ENCODE measurements around the gene COL4A1. TPM values are rescaled to one million over a fixed set of nuclear protein-coding genes. Genes with fewer than 3 reads are reported as not detected.

Gene COL4A1
- total RNA-seq, 1 experiment from 2014 or later, result 0.12 TPM

GRCh38 chr13:110126391-110126961 lies 180.5 kb downstream of the COL4A1 start:
- DNase-seq, result no peak
- Mint-ChIP-seq H3K9me3 (ENCODE audit: low read depth, unreplicated experiment) (no peaks in the 10 kb centered on the region), H3K27ac (ENCODE audit: unreplicated experiment) (no peak overlapping the region), H3K36me3 (ENCODE audit: insufficient read depth, unreplicated experiment) (no peaks in the 10 kb centered on the region), H3K4me3 (ENCODE audit: low read depth, unreplicated experiment) (no peak overlapping the region), H3K27me3 (ENCODE audit: unreplicated experiment) (no peaks in the 10 kb centered on the region), H3K4me1 (ENCODE audit: low read depth, unreplicated experiment) (peaks cover 8% of the 10 kb centered on the region)
- CTCF ChIA-PET, result no interaction called here
- TF ChIP-seq CTCF (IDR thresholded peaks at IDR 0.05; ENCODE audit: unreplicated experiment), result no peak
- BruUV-seq (replicated peaks), result no TSS peak
- intact Hi-C loops (cut with micrococcal nuclease; ENCODE audit: unreplicated experiment), result no loop called here

- CTCF ChIA-PET, result no interaction called here
- H3K9me3 Mint-ChIP-seq (ENCODE audit: low read depth, unreplicated experiment), result no peaks in the 10 kb centered on the region
- intact Hi-C loops (cut with micrococcal nuclease; ENCODE audit: unreplicated experiment), result no loop called here
- no TSS peak for BruUV-seq (replicated peaks)
- peaks cover 8% of the 10 kb centered on the region for H3K4me1 Mint-ChIP-seq (ENCODE audit: low read depth, unreplicated experiment)
- no peaks in the 10 kb centered on the region for H3K27me3 Mint-ChIP-seq (ENCODE audit: unreplicated experiment)
- no peak for TF ChIP-seq CTCF (IDR thresholded peaks at IDR 0.05; ENCODE audit: unreplicated experiment)
- no peak overlapping the region for H3K27ac Mint-ChIP-seq (ENCODE audit: unreplicated experiment)
- DNase-seq, result no peak
- H3K36me3 Mint-ChIP-seq (ENCODE audit: insufficient read depth, unreplicated experiment), result no peaks in the 10 kb centered on the region
- no peak overlapping the region for H3K4me3 Mint-ChIP-seq (ENCODE audit: low read depth, unreplicated experiment)
These were observed 181.2 kb downstream of the COL4A1 start for GRCh38 chr13:110125613-110126272.

- no TSS peak for BruUV-seq (replicated peaks)
- TF ChIP-seq CTCF (IDR thresholded peaks at IDR 0.05; ENCODE audit: unreplicated experiment), result no peak
- intact Hi-C loops (cut with micrococcal nuclease; ENCODE audit: unreplicated experiment), result no loop called here
- Mint-ChIP-seq H3K4me3 (ENCODE audit: low read depth, unreplicated experiment) (no peak overlapping the region), H3K27me3 (ENCODE audit: unreplicated experiment) (no peaks in the 10 kb centered on the region), H3K27ac (ENCODE audit: unreplicated experiment) (no peak overlapping the region), H3K9me3 (ENCODE audit: low read depth, unreplicated experiment) (no peaks in the 10 kb centered on the region), H3K4me1 (ENCODE audit: low read depth, unreplicated experiment) (peaks cover 8% of the 10 kb centered on the region), H3K36me3 (ENCODE audit: insufficient read depth, unreplicated experiment) (no peaks in the 10 kb centered on the region)
- CTCF ChIA-PET, result no interaction called here
- DNase-seq, result no peak
These were observed 181.8 kb downstream of the COL4A1 start for GRCh38 chr13:110125157-110125556.

- peaks cover 8% of the 10 kb centered on the region for H3K4me1 Mint-ChIP-seq (ENCODE audit: low read depth, unreplicated experiment)
- CTCF ChIA-PET, result no interaction called here
- no peak overlapping the region for H3K27ac Mint-ChIP-seq (ENCODE audit: unreplicated experiment)
- H3K36me3 Mint-ChIP-seq (ENCODE audit: insufficient read depth, unreplicated experiment), result no peaks in the 10 kb centered on the region
- intact Hi-C loops (cut with micrococcal nuclease; ENCODE audit: unreplicated experiment), result no loop called here
- TF ChIP-seq CTCF (IDR thresholded peaks at IDR 0.05; ENCODE audit: unreplicated experiment), result no peak
- DNase-seq, result no peak
- no peak overlapping the region for H3K4me3 Mint-ChIP-seq (ENCODE audit: low read depth, unreplicated experiment)
- BruUV-seq (replicated peaks), result no TSS peak
- H3K27me3 Mint-ChIP-seq (ENCODE audit: unreplicated experiment), result no peaks in the 10 kb centered on the region
- H3K9me3 Mint-ChIP-seq (ENCODE audit: low read depth, unreplicated experiment), result no peaks in the 10 kb centered on the region
These were observed 182.6 kb downstream of the COL4A1 start for GRCh38 chr13:110124201-110124940.

Measured in Calu3 (cell line).